ENCODE measurements around the gene NHEJ1.
"Not testable (repeated sequence)": the region's sequence is repeated elsewhere in the genome, so short reads cannot be mapped to it uniquely, and the experiment has no call there.

Gene NHEJ1

GRCh38 chr2:219160186-219161017, at the start of gene NHEJ1:
TSS of gene NHEJ1 (minus strand) at chr2:219160815. CDS start at chr2:219158362, 2,453 bp downstream.
- FAIRE-seq: no peak

- FAIRE-seq: no peak
Observed at GRCh38 chr2:219209236-219210195, 48.9 kb upstream of the NHEJ1 start.

- no peak for FAIRE-seq
Observed at GRCh38 chr2:219207884-219208740, 47.5 kb upstream of the NHEJ1 start.

- FAIRE-seq: no peak
Observed at GRCh38 chr2:219207134-219207883, 46.7 kb upstream of the NHEJ1 start.

- no peak for FAIRE-seq
Observed at GRCh38 chr2:219206328-219207133, 45.9 kb upstream of the NHEJ1 start, which contains the start of gene ZFAND2B. TSS of gene ZFAND2B (plus strand) at chr2:219206782. CDS start at chr2:219206988, 206 bp downstream.

GRCh38 chr2:219205981-219206327, 45.3 kb upstream of the NHEJ1 start:
- no peak for FAIRE-seq

GRCh38 chr2:219205165-219205538, 44.5 kb upstream of the NHEJ1 start:
- no peak for FAIRE-seq

GRCh38 chr2:219204425-219205164, 44.0 kb upstream of the NHEJ1 start:
- FAIRE-seq: no peak

GRCh38 chr2:219201331-219201730, 40.7 kb upstream of the NHEJ1 start:
- not testable (repeated sequence) for FAIRE-seq

- not testable (repeated sequence) for FAIRE-seq
Observed at GRCh38 chr2:219200502-219201326, 40.1 kb upstream of the NHEJ1 start.

GRCh38 chr2:219199470-219200211, 39.0 kb upstream of the NHEJ1 start:
- no peak for FAIRE-seq

- FAIRE-seq: no peak
Observed at GRCh38 chr2:219198974-219199373, 38.4 kb upstream of the NHEJ1 start.

- FAIRE-seq: no peak
Observed at GRCh38 chr2:219197388-219197787, 36.8 kb upstream of the NHEJ1 start.

GRCh38 chr2:219186754-219187456, 26.3 kb upstream of the NHEJ1 start:
- FAIRE-seq: no peak

- no peak for FAIRE-seq
Observed at GRCh38 chr2:219184121-219184520, 23.5 kb upstream of the NHEJ1 start.

GRCh38 chr2:219183151-219183772, 22.6 kb upstream of the NHEJ1 start:
- FAIRE-seq: no peak

All from TTC549 (cell line).